ENCODE data around the gene LATS2. TPM values are rescaled to one million over a fixed set of nuclear protein-coding genes. Genes with fewer than 3 reads are reported as not detected.
"Not testable (repeated sequence)": the region's sequence is repeated elsewhere in the genome, so short reads cannot be mapped to it uniquely, and the experiment has no call there.

Gene LATS2
- total RNA-seq, 2 donors from 2014 or later, result 40.1 to 59.2 TPM

DNA sequence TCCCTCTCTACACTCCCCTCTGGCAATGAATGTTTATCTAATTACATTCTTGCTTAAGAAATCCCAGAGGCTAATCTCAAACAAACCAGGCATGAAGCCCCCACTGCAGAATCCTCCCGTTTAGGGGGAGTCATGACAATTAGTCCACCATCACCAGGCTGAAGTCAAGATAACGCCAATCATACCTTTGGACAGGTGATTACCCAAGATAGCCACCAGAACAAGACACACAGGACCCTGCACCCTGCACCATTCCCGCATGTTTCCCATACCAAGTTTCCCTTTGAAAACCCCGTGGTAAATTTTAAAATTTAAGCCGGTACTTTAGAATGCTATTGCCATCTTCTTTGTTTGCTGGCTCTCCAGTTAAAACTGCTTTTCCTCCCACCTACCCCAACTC is 94.0 kb downstream of the LATS2 start:
- no peaks in the 10 kb centered on the region for H3K4me1 ChIP-seq (ENCODE audit: control insufficient read depth in 1 of 2, low read depth in 2 of 2)
- no peak for ATAC-seq (ENCODE audit: insufficient number of reproducible peaks, low FRiP score, low read depth)
- H3K36me3 ChIP-seq, result no peaks in the 10 kb centered on the region
- H3K4me3 ChIP-seq, result no peak overlapping the region
- no peak for DNase-seq (ENCODE audit: low spot score)
- no peak overlapping the region for H3K27ac ChIP-seq
- TF ChIP-seq, protein P1, sequence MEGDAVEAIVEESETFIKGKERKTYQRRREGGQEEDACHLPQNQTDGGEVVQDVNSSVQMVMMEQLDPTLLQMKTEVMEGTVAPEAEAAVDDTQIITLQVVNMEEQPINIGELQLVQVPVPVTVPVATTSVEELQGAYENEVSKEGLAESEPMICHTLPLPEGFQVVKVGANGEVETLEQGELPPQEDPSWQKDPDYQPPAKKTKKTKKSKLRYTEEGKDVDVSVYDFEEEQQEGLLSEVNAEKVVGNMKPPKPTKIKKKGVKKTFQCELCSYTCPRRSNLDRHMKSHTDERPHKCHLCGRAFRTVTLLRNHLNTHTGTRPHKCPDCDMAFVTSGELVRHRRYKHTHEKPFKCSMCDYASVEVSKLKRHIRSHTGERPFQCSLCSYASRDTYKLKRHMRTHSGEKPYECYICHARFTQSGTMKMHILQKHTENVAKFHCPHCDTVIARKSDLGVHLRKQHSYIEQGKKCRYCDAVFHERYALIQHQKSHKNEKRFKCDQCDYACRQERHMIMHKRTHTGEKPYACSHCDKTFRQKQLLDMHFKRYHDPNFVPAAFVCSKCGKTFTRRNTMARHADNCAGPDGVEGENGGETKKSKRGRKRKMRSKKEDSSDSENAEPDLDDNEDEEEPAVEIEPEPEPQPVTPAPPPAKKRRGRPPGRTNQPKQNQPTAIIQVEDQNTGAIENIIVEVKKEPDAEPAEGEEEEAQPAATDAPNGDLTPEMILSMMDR (IDR thresholded peaks at IDR 0.05), result no peak
- H3K9me3 ChIP-seq, result no peaks in the 10 kb centered on the region
- no peaks in the 10 kb centered on the region for H3K27me3 ChIP-seq (replicated peaks; ENCODE audit: insufficient read depth)

GRCh38 chr13:20964904-20965303 is 96.5 kb downstream of the LATS2 start:
- H3K4me3 ChIP-seq, result no peak overlapping the region
- H3K27ac ChIP-seq, result no peak overlapping the region
- TF ChIP-seq, protein P1 (IDR thresholded peaks at IDR 0.05), result no peak
- no peaks in the 10 kb centered on the region for H3K27me3 ChIP-seq (replicated peaks; ENCODE audit: insufficient read depth)
- ATAC-seq (ENCODE audit: insufficient number of reproducible peaks, low FRiP score, low read depth), result no peak
- no peaks in the 10 kb centered on the region for H3K36me3 ChIP-seq
- H3K4me1 ChIP-seq (ENCODE audit: control insufficient read depth in 1 of 2, low read depth in 2 of 2), result no peaks in the 10 kb centered on the region
- DNase-seq (ENCODE audit: low spot score), result no peak
- H3K9me3 ChIP-seq, result no peaks in the 10 kb centered on the region

DNA sequence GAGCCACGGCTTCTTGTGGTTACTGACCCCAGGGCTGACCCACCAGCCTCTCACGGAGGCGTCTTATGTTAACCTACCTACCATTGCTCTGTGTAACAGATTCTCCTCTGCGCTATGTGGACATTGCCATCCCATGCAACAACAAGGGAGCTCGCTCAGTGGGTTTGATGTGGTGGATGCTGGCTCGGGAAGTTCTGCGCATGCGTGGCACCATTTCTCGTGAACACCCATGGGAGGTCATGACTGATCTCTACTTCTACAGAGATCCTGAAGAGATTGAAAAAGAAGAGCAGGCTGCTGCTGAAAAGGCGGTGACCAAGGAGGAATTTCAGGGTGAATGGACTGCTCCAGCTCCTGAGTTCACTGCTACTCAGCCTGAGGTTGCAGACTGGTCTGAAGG is 99.7 kb downstream of the LATS2 start:
- H3K4me3 ChIP-seq; ATAC-seq (ENCODE audit: insufficient number of reproducible peaks, low FRiP score, low read depth); H3K27me3 ChIP-seq (replicated peaks; ENCODE audit: insufficient read depth); DNase-seq (ENCODE audit: low spot score); H3K9me3 ChIP-seq; H3K27ac ChIP-seq; H3K4me1 ChIP-seq (ENCODE audit: control insufficient read depth in 1 of 2, low read depth in 2 of 2); H3K36me3 ChIP-seq: not testable (repeated sequence)

DNA sequence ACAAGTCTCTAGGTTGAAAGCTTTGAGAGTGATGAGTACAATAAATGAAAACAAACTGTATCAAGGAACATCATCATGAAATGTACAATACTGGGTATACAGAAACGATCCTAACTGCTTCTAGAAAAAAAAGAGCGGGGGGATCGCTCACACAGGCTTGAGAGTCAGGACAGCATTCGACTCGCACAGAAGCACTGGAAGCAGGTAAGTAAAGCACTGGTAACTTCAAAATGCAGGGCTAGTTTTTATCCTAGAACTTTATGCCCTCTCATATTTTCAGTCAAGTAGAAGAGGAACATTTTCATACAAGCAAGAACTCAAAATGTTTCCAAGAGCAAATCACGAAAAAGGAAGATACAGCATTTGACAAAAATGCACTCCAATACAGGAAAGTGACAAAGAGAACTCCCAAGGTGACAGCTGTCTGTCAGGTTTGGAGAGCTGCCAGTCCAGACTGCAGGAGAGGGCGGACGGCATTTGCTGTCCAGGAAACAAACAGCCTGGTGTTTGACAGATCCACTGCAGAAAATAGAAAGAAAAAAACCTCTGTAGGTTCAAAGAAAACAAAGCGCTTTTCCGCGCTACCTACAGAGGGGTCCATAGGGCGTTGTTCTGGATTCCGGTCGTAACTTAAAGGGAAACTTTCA is 100.6 kb downstream of the LATS2 start:
- Histone ChIP-seq H3K9me3 (no peaks in the 10 kb centered on the region), H3K27me3 (replicated peaks; ENCODE audit: insufficient read depth) (no peaks in the 10 kb centered on the region), H3K27ac (no peak overlapping the region), H3K4me1 (ENCODE audit: control insufficient read depth in 1 of 2, low read depth in 2 of 2) (no peaks in the 10 kb centered on the region), H3K36me3 (no peaks in the 10 kb centered on the region), H3K4me3 (no peak overlapping the region)
- TF ChIP-seq, protein P1 (IDR thresholded peaks at IDR 0.05), result no peak
- ATAC-seq (ENCODE audit: insufficient number of reproducible peaks, low FRiP score, low read depth) (no peak), DNase-seq (ENCODE audit: low spot score) (no peak)

DNA sequence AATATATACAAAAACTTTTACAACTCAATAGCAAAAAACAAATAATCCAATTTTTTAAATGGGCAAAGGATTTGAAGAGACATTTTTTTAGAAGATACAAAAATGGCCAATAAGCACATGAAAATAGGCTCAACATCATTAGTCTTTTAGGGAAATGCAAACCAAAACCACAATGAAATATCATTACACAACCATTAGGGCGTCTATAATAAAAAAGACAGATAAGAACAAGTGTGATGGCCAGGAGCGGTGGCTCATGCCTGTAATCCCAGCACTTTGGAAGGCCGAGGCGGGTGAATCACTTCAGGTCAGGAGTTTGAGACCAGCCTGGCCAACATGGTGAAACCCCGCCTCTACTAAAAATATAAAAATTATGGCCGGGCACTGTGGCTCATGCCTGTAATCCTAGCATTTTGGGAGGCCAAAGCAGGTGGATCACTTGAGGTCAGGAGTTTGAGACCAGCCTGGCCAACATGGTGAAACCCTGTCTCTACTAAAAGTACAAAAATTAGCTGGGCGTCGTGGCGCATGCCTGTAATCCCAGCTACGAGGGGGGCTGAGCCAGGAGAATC is 104.3 kb downstream of the LATS2 start:
- H3K36me3 ChIP-seq; DNase-seq (ENCODE audit: low spot score); H3K27me3 ChIP-seq (replicated peaks; ENCODE audit: insufficient read depth); H3K4me1 ChIP-seq (ENCODE audit: control insufficient read depth in 1 of 2, low read depth in 2 of 2); ATAC-seq (ENCODE audit: insufficient number of reproducible peaks, low FRiP score, low read depth); H3K4me3 ChIP-seq; H3K27ac ChIP-seq; H3K9me3 ChIP-seq: not testable (repeated sequence)

DNA sequence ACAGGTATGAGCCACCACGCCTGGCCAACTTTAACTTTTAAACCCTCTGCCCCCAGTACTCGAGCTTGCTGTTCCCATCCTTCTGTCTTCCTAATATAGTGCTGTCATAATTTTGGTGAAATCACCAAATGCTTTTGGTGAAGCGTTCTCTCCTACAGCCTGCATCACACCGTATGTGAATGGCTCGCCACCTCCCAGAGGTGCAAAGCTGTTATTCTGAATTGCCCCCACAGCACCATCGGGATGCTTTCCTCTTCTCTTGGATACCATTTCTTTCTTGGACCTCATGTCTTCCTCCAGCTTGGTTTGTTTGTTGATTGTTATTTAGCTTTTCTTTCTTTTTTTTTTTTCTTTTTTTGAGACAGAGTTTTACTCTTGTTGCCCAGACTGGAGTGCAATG is 105.9 kb downstream of the LATS2 start:
- no peak for ATAC-seq (ENCODE audit: insufficient number of reproducible peaks, low FRiP score, low read depth)
- Histone ChIP-seq H3K27me3 (replicated peaks; ENCODE audit: insufficient read depth) (no peaks in the 10 kb centered on the region), H3K36me3 (no peaks in the 10 kb centered on the region), H3K4me1 (ENCODE audit: control insufficient read depth in 1 of 2, low read depth in 2 of 2) (no peaks in the 10 kb centered on the region), H3K27ac (no peak overlapping the region), H3K9me3 (no peaks in the 10 kb centered on the region), H3K4me3 (no peak overlapping the region)
- no peak for DNase-seq (ENCODE audit: low spot score)
- TF ChIP-seq, protein P1 (IDR thresholded peaks at IDR 0.05), result no peak
